HEK293T (cell line): ENCODE measurements around the gene GTSE1.
A peak's percentile ranks its signal among the peaks of the same experiment; 100 is the strongest.

Experiments used
- CTCF ChIA-PET: fragments of 350-600 bp; formaldehyde crosslinking; extraction: SDS; loops from one replicate; lab custom pipeline; 2021; ENCODE audit warnings: antibody characterized with exemption, inconsistent platforms; lab: Yijun Ruan, JAX
- POLR2A ChIA-PET: fragments of 350-600 bp; formaldehyde crosslinking; extraction: SDS; loops from one replicate; lab custom pipeline; 2020; ENCODE audit warnings: antibody characterized with exemption, inconsistent platforms; lab: Yijun Ruan, JAX
- DNase-seq: peaks from one replicate; pipeline ENCODE4 v3.0.0; 2012; ENCODE audit warnings: mixed read lengths; ENCODE audit errors: extremely low spot score
- ARNT ChIP-seq: fragments of 450-650 bp; IDR thresholded peaks from 2 replicates; pipeline ENCODE4 v1.6.1; 2017; ENCODE audit warnings: mild to moderate bottlenecking
- BHLHE40 ChIP-seq: fragments of 450-650 bp; IDR thresholded peaks from 2 replicates; pipeline ENCODE4 v1.6.1; 2016; ENCODE audit warnings: mild to moderate bottlenecking, moderate library complexity, borderline replicate concordance
- CTBP1 ChIP-seq: fragments of 450-650 bp; IDR thresholded peaks from 2 replicates; pipeline ENCODE4 v1.6.1; 2016; ENCODE audit warnings: borderline replicate concordance
- ELF4 ChIP-seq: fragments of 450-650 bp; IDR thresholded peaks from 2 replicates; pipeline ENCODE4 v1.6.1; 2017; ENCODE audit warnings: antibody characterized with exemption
- FOXA1 ChIP-seq: fragments of 450-650 bp; IDR thresholded peaks from 2 replicates; pipeline ENCODE4 v1.6.1; 2016; ENCODE audit warnings: mild to moderate bottlenecking
- FOXK2 ChIP-seq: fragments of 450-650 bp; IDR thresholded peaks from 2 replicates; pipeline ENCODE4 v1.6.1; 2016; ENCODE audit warnings: mild to moderate bottlenecking
- FOXM1 ChIP-seq: fragments of 450-650 bp; IDR thresholded peaks from 2 replicates; pipeline ENCODE4 v1.6.1; 2017; ENCODE audit warnings: mild to moderate bottlenecking, borderline replicate concordance
- HDGF ChIP-seq: fragments of 450-650 bp; IDR thresholded peaks from 2 replicates; pipeline ENCODE4 v1.6.1; 2017; ENCODE audit warnings: antibody characterized with exemption, borderline replicate concordance
- L3MBTL2 ChIP-seq: fragments of 450-650 bp; conservative IDR thresholded peaks from 2 replicates; pipeline ENCODE4 v1.6.1; 2016; ENCODE audit warnings: mild to moderate bottlenecking
- LEF1 ChIP-seq: fragments of 450-650 bp; IDR thresholded peaks from 2 replicates; pipeline ENCODE4 v1.6.1; 2017; ENCODE audit warnings: mild to moderate bottlenecking, borderline replicate concordance
- NFRKB ChIP-seq: fragments of 450-650 bp; IDR thresholded peaks from 2 replicates; pipeline ENCODE4 v1.6.1; 2016; ENCODE audit warnings: mild to moderate bottlenecking, moderate library complexity
- PKNOX1 ChIP-seq: fragments of 450-650 bp; IDR thresholded peaks from 2 replicates; pipeline ENCODE4 v1.6.1; 2016
- SP1 ChIP-seq: fragments of 450-650 bp; IDR thresholded peaks from 2 replicates; pipeline ENCODE4 v1.6.1; 2017
- SUZ12 ChIP-seq: fragments of 450-650 bp; IDR thresholded peaks from 2 replicates; pipeline ENCODE4 v1.6.1; 2016; ENCODE audit warnings: mild to moderate bottlenecking
- TARDBP ChIP-seq: fragments of 450-650 bp; IDR thresholded peaks from 2 replicates; pipeline ENCODE4 v1.6.1; 2016
- ZNF384 ChIP-seq: fragments of 450-650 bp; IDR thresholded peaks from 2 replicates; pipeline ENCODE4 v1.6.1; 2016

Gene GTSE1

DNA sequence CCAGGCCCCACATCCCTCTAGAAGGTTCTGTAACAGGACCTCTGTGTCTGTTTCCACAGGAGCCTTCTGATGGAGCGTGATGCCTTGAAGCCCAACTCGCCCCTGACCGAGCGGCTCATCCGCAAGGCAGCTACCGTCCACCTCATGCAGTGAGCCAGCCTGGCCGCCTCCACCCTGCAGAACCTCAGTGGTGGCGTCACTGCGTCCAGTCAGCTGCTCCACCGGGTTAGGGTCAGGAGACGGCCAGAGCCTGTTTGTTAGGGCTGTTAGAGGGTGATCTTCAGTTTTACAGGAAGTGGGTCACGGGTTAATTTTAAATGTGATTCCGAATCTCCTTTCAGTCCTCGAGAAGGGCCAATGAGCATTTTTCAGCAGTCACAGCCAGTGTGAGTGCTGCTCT lies 3.9 kb upstream of the GTSE1 start:
- ChIA-PET CTCF (no interaction called here), POLR2A (no interaction called here)

GRCh38 chr22:46293577-46294260 lies 3.0 kb upstream of the GTSE1 start:
- CTCF ChIA-PET, result no interaction called here
- no peak for TF ChIP-seq PKNOX1
- TF ChIP-seq TARDBP, result no peak
- TF ChIP-seq ZNF384, result no peak
- no peak for TF ChIP-seq ELF4
- TF ChIP-seq ARNT, result no peak
- TF ChIP-seq FOXM1, result no peak
- no peak for TF ChIP-seq CTBP1
- TF ChIP-seq SUZ12, result no peak
- TF ChIP-seq BHLHE40, result no peak
- no peak for TF ChIP-seq HDGF
- TF ChIP-seq LEF1, result no peak
- TF ChIP-seq SP1, result no peak
- no peak for TF ChIP-seq NFRKB
- no peak for TF ChIP-seq FOXK2
- no peak for TF ChIP-seq FOXA1
- TF ChIP-seq L3MBTL2, result no peak
- POLR2A ChIA-PET, result no interaction called here
- no peak for DNase-seq

More for the DNA sequence above, 3.9 kb upstream of the GTSE1 start:
- no peak for TF ChIP-seq L3MBTL2
- no peak for TF ChIP-seq HDGF
- TF ChIP-seq LEF1, result no peak
- TF ChIP-seq ELF4, result no peak
- no peak for TF ChIP-seq NFRKB
- TF ChIP-seq BHLHE40, result no peak
- TF ChIP-seq FOXK2, result no peak
- no peak for TF ChIP-seq CTBP1
- TF ChIP-seq FOXM1, result no peak
- no peak for TF ChIP-seq TARDBP
- no peak for TF ChIP-seq ZNF384
- no peak for TF ChIP-seq FOXA1
- no peak for DNase-seq

DNA sequence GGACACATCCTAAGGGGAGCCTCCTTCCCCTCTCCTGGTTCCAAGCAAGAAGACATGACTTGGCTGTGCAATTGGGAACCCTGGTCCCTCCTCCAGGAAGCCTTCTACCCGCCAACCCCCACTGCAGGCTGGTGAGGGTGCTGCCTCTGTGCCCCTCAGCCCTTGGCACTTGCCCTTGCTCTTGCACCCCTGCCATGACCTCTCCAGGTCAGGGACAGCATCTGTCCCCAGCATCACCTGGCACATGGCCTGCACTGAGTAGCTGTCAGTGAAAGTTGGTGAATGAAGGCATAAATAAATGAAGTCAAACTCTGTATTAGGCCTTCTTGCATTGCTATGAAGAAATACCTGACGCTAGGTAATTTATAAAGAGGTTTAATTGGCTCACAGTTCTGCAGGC lies 1.9 kb upstream of the GTSE1 start:
- ChIA-PET CTCF (no interaction called here), POLR2A (no interaction called here)
- TF ChIP-seq BHLHE40, result no peak
- no peak for TF ChIP-seq L3MBTL2
- TF ChIP-seq ARNT, result no peak
- no peak for TF ChIP-seq FOXA1
- no peak for DNase-seq

DNA sequence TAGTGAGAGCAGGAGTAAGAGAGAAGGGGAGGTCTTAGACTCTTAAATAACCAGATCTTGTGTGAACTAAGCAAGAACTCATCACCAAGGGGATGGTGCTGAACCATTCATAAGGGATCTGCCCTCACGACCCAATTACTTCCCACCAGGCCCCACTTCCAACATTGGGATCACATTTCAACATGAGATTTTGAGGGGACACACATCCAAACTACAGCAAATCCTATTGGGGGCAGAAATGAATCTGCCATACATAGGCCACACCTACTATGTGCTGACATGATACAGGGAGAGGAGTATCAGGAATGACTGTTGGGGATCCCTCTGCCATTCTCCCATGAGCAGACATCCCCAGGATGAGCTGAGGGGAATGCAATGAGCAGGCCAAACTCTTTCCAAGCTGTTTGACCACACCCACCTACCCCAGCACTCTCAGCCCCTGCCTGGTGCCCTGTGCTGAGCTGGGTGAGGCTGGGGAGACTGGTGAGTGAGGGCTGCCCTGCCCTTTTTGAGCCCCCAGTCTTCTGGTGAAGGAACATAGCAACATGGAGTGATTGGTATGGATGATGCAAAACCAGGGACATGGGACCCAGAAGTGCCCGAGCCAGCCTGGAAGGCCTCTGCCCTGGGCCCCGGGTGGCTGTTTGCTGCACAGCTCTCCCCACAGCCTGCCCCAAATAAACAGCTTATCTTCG lies 1.2 kb upstream of the GTSE1 start:
- POLR2A ChIA-PET, result interaction anchor here (1.0 to 2.2 kb wide), 7 partner anchors 9 to 173 kb away, joined by 4 to 11 read pairs (median 7); partner anchors contain the start of gene TTC38
- CTCF ChIA-PET, result interaction anchor here (1.6 kb wide), 1 partner anchor 173 kb away, joined by 8 read pairs; no protein-coding TSS in a partner anchor
- TF ChIP-seq ELF4, result no peak
- TF ChIP-seq HDGF, result no peak
- TF ChIP-seq SUZ12, result no peak
- no peak for TF ChIP-seq ARNT
- TF ChIP-seq LEF1, result no peak
- no peak for TF ChIP-seq FOXA1
- no peak for TF ChIP-seq NFRKB
- no peak for TF ChIP-seq BHLHE40
- no peak for TF ChIP-seq SP1
- TF ChIP-seq TARDBP, result no peak
- TF ChIP-seq FOXK2, result no peak
- TF ChIP-seq ZNF384, result no peak
- no peak for TF ChIP-seq CTBP1
- no peak for TF ChIP-seq L3MBTL2
- TF ChIP-seq FOXM1, result no peak
- no peak for TF ChIP-seq PKNOX1
- DNase-seq, result no peak

DNA sequence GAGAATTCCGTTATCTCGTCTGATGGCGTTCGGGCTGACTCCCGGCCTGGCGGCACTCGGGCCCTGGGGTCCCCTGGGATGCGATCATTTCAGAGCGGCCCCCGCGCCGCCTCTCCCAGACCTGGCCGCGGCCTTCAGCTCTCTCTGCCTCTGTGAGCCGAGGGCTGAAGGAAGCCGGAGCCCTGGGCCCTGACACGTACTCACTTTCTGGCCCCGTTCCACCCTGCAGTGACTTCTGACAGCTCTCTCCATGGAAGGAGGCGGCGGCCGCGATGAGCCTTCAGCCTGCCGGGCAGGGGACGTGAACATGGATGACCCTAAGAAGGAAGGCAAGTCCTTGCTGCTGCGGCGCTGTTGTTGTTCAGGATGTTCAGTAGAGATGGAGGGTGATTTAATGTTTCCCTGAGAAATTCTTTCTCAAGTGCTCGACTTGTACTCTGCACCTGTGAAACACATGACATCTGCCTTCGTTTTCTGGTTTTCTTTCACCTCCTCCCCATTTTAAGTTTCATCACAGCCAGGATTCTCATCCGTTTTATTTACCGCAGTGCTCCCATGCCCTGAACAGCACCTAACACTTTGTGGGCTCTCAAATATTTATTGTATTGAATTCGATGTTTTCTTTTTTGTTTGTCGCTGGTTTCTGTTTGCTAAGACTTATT lies 612 bp downstream of the GTSE1 start:
- peak; percentile 44 for DNase-seq
- ChIA-PET POLR2A (interaction anchor here (1.2 to 2.2 kb wide), 6 partner anchors 13 to 262 kb away, joined by 3 to 11 read pairs (median 6); partner anchors contain the start of genes CDPF1 and CELSR1), CTCF (no interaction called here)
- no peak for TF ChIP-seq FOXK2

GRCh38 chr22:46299101-46299500 lies 2.4 kb downstream of the GTSE1 start:
- DNase-seq, result no peak
- TF ChIP-seq TARDBP (no peak), NFRKB (no peak), ARNT (no peak), SUZ12 (no peak), ZNF384 (no peak), L3MBTL2 (no peak), PKNOX1 (no peak), LEF1 (no peak), ELF4 (no peak), FOXM1 (no peak), FOXK2 (no peak), CTBP1 (no peak), BHLHE40 (no peak), HDGF (no peak), FOXA1 (no peak)
- POLR2A ChIA-PET, result no interaction called here
- CTCF ChIA-PET, result interaction anchor here (1.1 kb wide), 1 partner anchor 48 kb away, joined by 3 read pairs; no protein-coding TSS in a partner anchor
